Measurements from ENCODE around the gene GPRC5D. TPM values are rescaled to one million over a fixed set of nuclear protein-coding genes. Genes with fewer than 3 reads are reported as not detected.

The GPRC5D gene
- total and polyA plus RNA-seq, 5 donors from 2014 or later: 1.1 to 1.5 (median 1.3) TPM; not detected in 2

- DNase-seq (no peak), ATAC-seq (ENCODE audit: low read depth in 2 of 2) (no peak)
- Histone ChIP-seq H3K27me3 (ENCODE audit: control insufficient read depth, insufficient read depth, low read length) (no peaks in the 10 kb centered on the region), H3K27ac (ENCODE audit: insufficient read depth, low read length, poor library complexity, severe bottlenecking) (no peak overlapping the region), H3K9me3 (ENCODE audit: control insufficient read depth in 2 of 2, low read length in 2 of 2) (no peaks in the 10 kb centered on the region), H3K36me3 (ENCODE audit: control insufficient read depth, insufficient read depth, low read length) (peaks cover 12% of the 10 kb centered on the region), H3K4me3 (ENCODE audit: low read depth, low read length) (no peak overlapping the region), H3K4me1 (ENCODE audit: control insufficient read depth, insufficient read depth, low read length, poor library complexity, severe bottlenecking) (no peaks in the 10 kb centered on the region)
- Mint-ChIP-seq H3K9me3 (peaks cover 0 to 5% (median 0%) of the 10 kb centered on the region in 7 donors), H3K27me3 (no peaks in the 10 kb centered on the region), H3K36me3 (peaks cover 26% of the 10 kb centered on the region), H3K4me3 (no peak overlapping the region), H3K4me1 (peaks cover 0 to 6% (median 3%) of the 10 kb centered on the region in 4 donors), H3K27ac (no peak overlapping the region)
Observed at GRCh38 chr12:12979126-12979525, 27.2 kb upstream of the GPRC5D start.

- H3K9me3 ChIP-seq (ENCODE audit: control insufficient read depth in 2 of 2, low read length in 2 of 2): peaks cover 12 to 13% of the 10 kb centered on the region in 2 experiments
- Mint-ChIP-seq H3K4me3 (no peak overlapping the region), H3K9me3 (peaks cover under 1 to 18% (median 7%) of the 10 kb centered on the region in 7 donors), H3K36me3 (peaks cover 37% of the 10 kb centered on the region), H3K27ac (no peak overlapping the region), H3K27me3 (no peaks in the 10 kb centered on the region), H3K4me1 (no peaks in the 10 kb centered on the region)
- H3K27me3 ChIP-seq (ENCODE audit: control insufficient read depth, insufficient read depth, low read length): no peaks in the 10 kb centered on the region
- no peak overlapping the region for H3K4me3 ChIP-seq (ENCODE audit: low read depth, low read length)
- H3K36me3 ChIP-seq (ENCODE audit: control insufficient read depth, insufficient read depth, low read length): peaks cover 17% of the 10 kb centered on the region
- ATAC-seq (ENCODE audit: low read depth in 2 of 2): no peak
- no peak overlapping the region for H3K27ac ChIP-seq (ENCODE audit: insufficient read depth, low read length, poor library complexity, severe bottlenecking)
- no peak for DNase-seq
- H3K4me1 ChIP-seq (ENCODE audit: control insufficient read depth, insufficient read depth, low read length, poor library complexity, severe bottlenecking): no peaks in the 10 kb centered on the region
Observed at GRCh38 chr12:12977231-12977630, 25.3 kb upstream of the GPRC5D start.

GRCh38 chr12:12976366-12976765 is 24.4 kb upstream of the GPRC5D start:
- peaks cover 16% of the 10 kb centered on the region for H3K36me3 ChIP-seq (ENCODE audit: control insufficient read depth, insufficient read depth, low read length)
- Mint-ChIP-seq H3K4me1 (no peaks in the 10 kb centered on the region), H3K27ac (no peak overlapping the region), H3K4me3 (no peak overlapping the region), H3K36me3 (peaks cover 46% of the 10 kb centered on the region), H3K9me3 (peaks cover 2 to 22% (median 7%) of the 10 kb centered on the region in 7 donors), H3K27me3 (no peaks in the 10 kb centered on the region)
- H3K9me3 ChIP-seq (ENCODE audit: control insufficient read depth in 2 of 2, low read length in 2 of 2): peaks cover 12 to 14% of the 10 kb centered on the region in 2 experiments
- DNase-seq (no peak), ATAC-seq (ENCODE audit: low read depth in 2 of 2) (no peak)
- H3K27ac ChIP-seq (ENCODE audit: insufficient read depth, low read length, poor library complexity, severe bottlenecking): no peak overlapping the region
- no peaks in the 10 kb centered on the region for H3K4me1 ChIP-seq (ENCODE audit: control insufficient read depth, insufficient read depth, low read length, poor library complexity, severe bottlenecking)
- H3K4me3 ChIP-seq (ENCODE audit: low read depth, low read length): no peak overlapping the region
- H3K27me3 ChIP-seq (ENCODE audit: control insufficient read depth, insufficient read depth, low read length): no peaks in the 10 kb centered on the region

GRCh38 chr12:12975322-12976077 is 23.5 kb upstream of the GPRC5D start:
- Mint-ChIP-seq H3K4me1 (no peaks in the 10 kb centered on the region), H3K27me3 (no peaks in the 10 kb centered on the region), H3K9me3 (peaks cover 2 to 22% (median 7%) of the 10 kb centered on the region in 7 donors), H3K27ac (no peak overlapping the region), H3K4me3 (no peak overlapping the region), H3K36me3 (peaks cover 48% of the 10 kb centered on the region)
- ATAC-seq (ENCODE audit: low read depth in 2 of 2) (no peak), DNase-seq (peak in 1 of 3 donors; percentile 40)
- Histone ChIP-seq H3K4me1 (ENCODE audit: control insufficient read depth, insufficient read depth, low read length, poor library complexity, severe bottlenecking) (no peaks in the 10 kb centered on the region), H3K36me3 (ENCODE audit: control insufficient read depth, insufficient read depth, low read length) (peaks cover 12% of the 10 kb centered on the region), H3K9me3 (ENCODE audit: control insufficient read depth in 2 of 2, low read length in 2 of 2) (peaks cover 12 to 14% of the 10 kb centered on the region in 2 experiments), H3K27me3 (ENCODE audit: control insufficient read depth, insufficient read depth, low read length) (no peaks in the 10 kb centered on the region), H3K4me3 (ENCODE audit: low read depth, low read length) (no peak overlapping the region), H3K27ac (ENCODE audit: insufficient read depth, low read length, poor library complexity, severe bottlenecking) (no peak overlapping the region)

DNA sequence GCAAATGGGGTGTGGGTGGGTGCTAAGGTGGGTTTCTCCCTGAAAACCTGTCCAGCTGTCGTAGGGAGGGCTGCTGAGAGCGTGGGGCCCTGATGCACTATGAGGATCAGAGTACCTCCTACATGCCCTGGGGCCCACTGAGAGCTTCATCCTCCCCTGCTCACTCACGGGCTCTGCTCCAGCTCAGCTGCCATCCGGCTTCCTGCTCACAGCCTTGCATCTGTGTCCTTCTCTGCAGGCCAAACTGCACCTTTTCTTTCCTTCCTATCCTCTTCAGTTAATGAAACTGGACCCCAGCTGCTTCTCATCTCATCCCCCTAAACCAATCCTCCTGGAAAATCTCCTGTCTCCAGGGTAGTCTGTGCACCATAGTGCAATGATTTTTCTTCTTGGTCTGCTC is 22.2 kb upstream of the GPRC5D start:
- H3K36me3 ChIP-seq (ENCODE audit: control insufficient read depth, insufficient read depth, low read length): peaks cover 8% of the 10 kb centered on the region
- peaks cover 12 to 14% of the 10 kb centered on the region in 2 experiments for H3K9me3 ChIP-seq (ENCODE audit: control insufficient read depth in 2 of 2, low read length in 2 of 2)
- DNase-seq (no peak), ATAC-seq (ENCODE audit: low read depth in 2 of 2) (no peak)
- H3K27ac ChIP-seq (ENCODE audit: insufficient read depth, low read length, poor library complexity, severe bottlenecking): no peak overlapping the region
- no peaks in the 10 kb centered on the region for H3K27me3 ChIP-seq (ENCODE audit: control insufficient read depth, insufficient read depth, low read length)
- Mint-ChIP-seq H3K9me3 (peaks cover 2 to 22% (median 7%) of the 10 kb centered on the region in 7 donors), H3K27me3 (no peaks in the 10 kb centered on the region), H3K36me3 (peaks cover 48% of the 10 kb centered on the region), H3K4me1 (no peaks in the 10 kb centered on the region), H3K4me3 (no peak overlapping the region), H3K27ac (peak overlapping the region in 1 of 3 donors; percentile 63)
- H3K4me1 ChIP-seq (ENCODE audit: control insufficient read depth, insufficient read depth, low read length, poor library complexity, severe bottlenecking): no peaks in the 10 kb centered on the region
- no peak overlapping the region for H3K4me3 ChIP-seq (ENCODE audit: low read depth, low read length)

- Histone ChIP-seq H3K9me3 (ENCODE audit: control insufficient read depth in 2 of 2, low read length in 2 of 2) (peaks cover 12 to 14% of the 10 kb centered on the region in 2 experiments), H3K27me3 (ENCODE audit: control insufficient read depth, insufficient read depth, low read length) (no peaks in the 10 kb centered on the region), H3K4me3 (ENCODE audit: low read depth, low read length) (no peak overlapping the region), H3K4me1 (ENCODE audit: control insufficient read depth, insufficient read depth, low read length, poor library complexity, severe bottlenecking) (no peaks in the 10 kb centered on the region), H3K27ac (ENCODE audit: insufficient read depth, low read length, poor library complexity, severe bottlenecking) (no peak overlapping the region), H3K36me3 (ENCODE audit: control insufficient read depth, insufficient read depth, low read length) (peaks cover 8% of the 10 kb centered on the region)
- H3K27ac Mint-ChIP-seq: no peak overlapping the region
- DNase-seq (no peak), ATAC-seq (ENCODE audit: low read depth in 2 of 2) (no peak)
- no peaks in the 10 kb centered on the region for H3K27me3 Mint-ChIP-seq
- H3K4me3 Mint-ChIP-seq: no peak overlapping the region
- H3K36me3 Mint-ChIP-seq: peaks cover 52% of the 10 kb centered on the region
- peaks cover 2 to 23% (median 7%) of the 10 kb centered on the region in 7 donors for H3K9me3 Mint-ChIP-seq
- no peaks in the 10 kb centered on the region for H3K4me1 Mint-ChIP-seq
Observed at GRCh38 chr12:12973019-12973418, 21.0 kb upstream of the GPRC5D start.

GRCh38 chr12:12965836-12966235 is 13.9 kb upstream of the GPRC5D start:
- ATAC-seq (ENCODE audit: low read depth in 2 of 2) (no peak), DNase-seq (no peak)
- Mint-ChIP-seq H3K4me1 (no peaks in the 10 kb centered on the region), H3K4me3 (no peak overlapping the region), H3K27me3 (peaks cover 7% of the 10 kb centered on the region), H3K9me3 (peaks cover 0 to 1% (median 0%) of the 10 kb centered on the region in 7 donors), H3K36me3 (peaks cover 4% of the 10 kb centered on the region), H3K27ac (no peak overlapping the region)
- no peak overlapping the region for H3K4me3 ChIP-seq (ENCODE audit: low read depth, low read length)
- H3K4me1 ChIP-seq (ENCODE audit: control insufficient read depth, insufficient read depth, low read length, poor library complexity, severe bottlenecking): no peaks in the 10 kb centered on the region
- H3K27ac ChIP-seq (ENCODE audit: insufficient read depth, low read length, poor library complexity, severe bottlenecking): no peak overlapping the region
- no peaks in the 10 kb centered on the region for H3K27me3 ChIP-seq (ENCODE audit: control insufficient read depth, insufficient read depth, low read length)
- no peaks in the 10 kb centered on the region for H3K36me3 ChIP-seq (ENCODE audit: control insufficient read depth, insufficient read depth, low read length)
- H3K9me3 ChIP-seq (ENCODE audit: control insufficient read depth in 2 of 2, low read length in 2 of 2): no peaks in the 10 kb centered on the region

DNA sequence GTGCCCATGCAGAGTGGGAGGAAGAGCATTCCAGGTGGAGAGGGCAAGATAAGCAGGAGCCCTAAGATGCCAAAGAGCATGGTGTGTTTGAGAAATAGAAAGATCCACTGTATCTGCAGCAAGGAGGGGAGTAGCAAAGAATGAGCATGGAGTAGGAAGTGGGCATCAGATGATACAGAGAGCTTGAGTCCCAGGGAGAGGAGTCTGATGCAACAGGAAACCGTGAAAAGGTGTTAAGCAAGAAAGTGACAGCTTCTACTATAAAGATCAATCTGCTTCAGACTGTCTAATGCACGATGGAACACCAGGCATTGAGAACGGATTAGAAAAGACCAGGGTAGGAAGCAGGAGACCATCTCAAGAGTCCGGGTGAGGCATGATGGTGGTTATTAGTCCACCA is 12.3 kb upstream of the GPRC5D start:
- Histone ChIP-seq H3K4me3 (ENCODE audit: low read depth, low read length) (no peak overlapping the region), H3K27me3 (ENCODE audit: control insufficient read depth, insufficient read depth, low read length) (no peaks in the 10 kb centered on the region), H3K9me3 (ENCODE audit: control insufficient read depth in 2 of 2, low read length in 2 of 2) (no peaks in the 10 kb centered on the region), H3K36me3 (ENCODE audit: control insufficient read depth, insufficient read depth, low read length) (no peaks in the 10 kb centered on the region), H3K4me1 (ENCODE audit: control insufficient read depth, insufficient read depth, low read length, poor library complexity, severe bottlenecking) (no peaks in the 10 kb centered on the region), H3K27ac (ENCODE audit: insufficient read depth, low read length, poor library complexity, severe bottlenecking) (no peak overlapping the region)
- Mint-ChIP-seq H3K36me3 (peaks cover 4% of the 10 kb centered on the region), H3K9me3 (peaks cover 0 to 1% (median 0%) of the 10 kb centered on the region in 7 donors), H3K27ac (no peak overlapping the region), H3K27me3 (peaks cover 10% of the 10 kb centered on the region), H3K4me3 (no peak overlapping the region), H3K4me1 (no peaks in the 10 kb centered on the region)
- DNase-seq (peak in 1 of 3 donors; percentile 14), ATAC-seq (ENCODE audit: low read depth in 2 of 2) (no peak)
